ENCODE results near the gene WDFY1. TPM values are rescaled to one million over a fixed set of nuclear protein-coding genes. Genes with fewer than 3 reads are reported as not detected.

The WDFY1 gene
- total RNA-seq, 1 experiment from 2014 or later: 37.5 TPM

DNA sequence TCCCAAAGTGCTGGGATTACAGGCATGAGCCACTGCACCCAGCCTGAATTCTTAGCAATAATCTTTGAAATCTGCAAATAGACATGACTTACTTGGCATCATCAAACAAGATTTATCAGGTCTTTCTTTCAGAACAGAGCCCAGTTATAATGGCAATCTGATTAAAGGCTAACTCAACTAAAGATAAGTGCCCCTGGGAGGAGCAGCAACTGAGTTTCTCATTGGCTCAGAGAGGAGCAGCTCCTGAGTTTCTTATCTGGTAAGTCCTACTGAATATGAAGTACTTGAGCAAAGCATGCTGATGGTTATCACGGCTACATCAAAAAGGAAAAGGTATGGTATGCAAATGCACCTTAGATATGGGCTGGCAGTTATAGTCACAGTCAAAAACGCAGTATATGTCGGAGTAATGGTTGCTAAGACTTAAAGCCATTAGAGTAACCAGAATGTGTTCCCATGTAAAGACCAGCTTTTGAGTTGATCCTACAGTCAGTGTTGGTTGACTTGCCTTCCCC is 92.8 kb downstream of the WDFY1 start:
- Mint-ChIP-seq H3K9me3 (ENCODE audit: low read depth, unreplicated experiment) (peaks cover 15% of the 10 kb centered on the region), H3K36me3 (ENCODE audit: insufficient read depth, unreplicated experiment) (peaks cover 15% of the 10 kb centered on the region), H3K27me3 (ENCODE audit: unreplicated experiment) (no peaks in the 10 kb centered on the region), H3K4me1 (ENCODE audit: low read depth, unreplicated experiment) (peaks cover 53% of the 10 kb centered on the region), H3K4me3 (ENCODE audit: low read depth, unreplicated experiment) (no peak overlapping the region), H3K27ac (ENCODE audit: unreplicated experiment) (no peak overlapping the region)
- no peak for DNase-seq
- TF ChIP-seq, protein P1, sequence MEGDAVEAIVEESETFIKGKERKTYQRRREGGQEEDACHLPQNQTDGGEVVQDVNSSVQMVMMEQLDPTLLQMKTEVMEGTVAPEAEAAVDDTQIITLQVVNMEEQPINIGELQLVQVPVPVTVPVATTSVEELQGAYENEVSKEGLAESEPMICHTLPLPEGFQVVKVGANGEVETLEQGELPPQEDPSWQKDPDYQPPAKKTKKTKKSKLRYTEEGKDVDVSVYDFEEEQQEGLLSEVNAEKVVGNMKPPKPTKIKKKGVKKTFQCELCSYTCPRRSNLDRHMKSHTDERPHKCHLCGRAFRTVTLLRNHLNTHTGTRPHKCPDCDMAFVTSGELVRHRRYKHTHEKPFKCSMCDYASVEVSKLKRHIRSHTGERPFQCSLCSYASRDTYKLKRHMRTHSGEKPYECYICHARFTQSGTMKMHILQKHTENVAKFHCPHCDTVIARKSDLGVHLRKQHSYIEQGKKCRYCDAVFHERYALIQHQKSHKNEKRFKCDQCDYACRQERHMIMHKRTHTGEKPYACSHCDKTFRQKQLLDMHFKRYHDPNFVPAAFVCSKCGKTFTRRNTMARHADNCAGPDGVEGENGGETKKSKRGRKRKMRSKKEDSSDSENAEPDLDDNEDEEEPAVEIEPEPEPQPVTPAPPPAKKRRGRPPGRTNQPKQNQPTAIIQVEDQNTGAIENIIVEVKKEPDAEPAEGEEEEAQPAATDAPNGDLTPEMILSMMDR (IDR thresholded peaks at IDR 0.05; ENCODE audit: unreplicated experiment): no peak
- intact Hi-C loops (cut with micrococcal nuclease; ENCODE audit: unreplicated experiment): no loop called here
- no TSS peak for BruUV-seq (replicated peaks)
- CTCF ChIA-PET: interaction anchor here (1.1 kb wide), 1 partner anchor 39 kb away, joined by 3 read pairs; no protein-coding TSS in a partner anchor

DNA sequence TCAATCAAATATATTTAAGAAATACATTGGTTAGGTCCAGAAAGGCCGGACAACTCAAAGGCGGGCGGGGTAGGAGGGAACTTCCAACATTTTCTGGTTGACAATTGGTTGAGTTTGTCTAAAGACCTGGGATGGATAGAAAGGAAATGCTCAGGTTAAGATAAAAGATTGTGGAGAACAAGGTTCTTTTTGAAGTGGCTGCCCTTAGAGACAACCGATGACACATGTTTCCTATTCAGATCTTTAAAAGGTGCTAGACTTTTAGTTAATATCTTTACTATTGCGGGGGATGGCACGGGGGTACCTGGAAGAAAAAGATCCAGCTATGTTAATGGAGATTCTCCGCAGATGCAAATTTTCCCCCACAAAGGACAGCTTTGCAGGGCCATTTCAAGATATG is 97.7 kb downstream of the WDFY1 start:
- Mint-ChIP-seq H3K9me3 (ENCODE audit: low read depth, unreplicated experiment) (peaks cover 15% of the 10 kb centered on the region), H3K27me3 (ENCODE audit: unreplicated experiment) (no peaks in the 10 kb centered on the region), H3K27ac (ENCODE audit: unreplicated experiment) (peak overlapping the region; percentile 41), H3K4me3 (ENCODE audit: low read depth, unreplicated experiment) (no peak overlapping the region), H3K4me1 (ENCODE audit: low read depth, unreplicated experiment) (peaks cover 37% of the 10 kb centered on the region), H3K36me3 (ENCODE audit: insufficient read depth, unreplicated experiment) (peaks cover 16% of the 10 kb centered on the region)
- DNase-seq: no peak
- CTCF ChIA-PET: interaction anchor here (1.2 to 1.7 kb wide), 2 partner anchors 9 to 52 kb away, joined by 3 to 5 read pairs; partner anchors contain the start of gene AP1S3
- intact Hi-C loops (cut with micrococcal nuclease; ENCODE audit: unreplicated experiment): no loop called here
- TF ChIP-seq, protein P1 (IDR thresholded peaks at IDR 0.05; ENCODE audit: unreplicated experiment): no peak
- BruUV-seq (replicated peaks): no TSS peak

DNA sequence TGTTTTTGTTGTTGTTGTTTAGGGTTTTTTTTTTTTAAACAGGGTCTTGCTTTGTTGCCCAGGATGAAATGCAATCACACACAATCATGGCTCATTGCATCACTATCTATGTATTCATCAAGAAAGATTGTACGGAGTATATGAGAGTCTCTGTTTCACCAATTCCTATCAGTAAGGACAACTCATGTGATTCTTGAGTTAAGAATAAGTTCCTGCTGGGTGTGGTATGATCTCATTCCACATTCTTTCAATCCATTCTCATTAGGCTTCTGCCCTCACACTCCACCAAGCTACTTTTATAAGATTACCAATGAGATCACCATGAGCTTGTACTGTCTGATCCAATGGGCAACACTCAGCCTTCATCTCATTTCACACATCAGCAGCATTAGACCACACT is 98.6 kb downstream of the WDFY1 start:
- TF ChIP-seq, protein P1 (IDR thresholded peaks at IDR 0.05; ENCODE audit: unreplicated experiment): no peak
- Mint-ChIP-seq H3K4me3 (ENCODE audit: low read depth, unreplicated experiment) (no peak overlapping the region), H3K36me3 (ENCODE audit: insufficient read depth, unreplicated experiment) (peaks cover 16% of the 10 kb centered on the region), H3K27ac (ENCODE audit: unreplicated experiment) (peak overlapping the region; percentile 41), H3K27me3 (ENCODE audit: unreplicated experiment) (no peaks in the 10 kb centered on the region), H3K4me1 (ENCODE audit: low read depth, unreplicated experiment) (peaks cover 39% of the 10 kb centered on the region), H3K9me3 (ENCODE audit: low read depth, unreplicated experiment) (peaks cover 15% of the 10 kb centered on the region)
- DNase-seq: peak; percentile 22
- intact Hi-C loops (cut with micrococcal nuclease; ENCODE audit: unreplicated experiment): no loop called here
- no TSS peak for BruUV-seq (replicated peaks)
- CTCF ChIA-PET: interaction anchor here (1.0 to 1.7 kb wide), 4 partner anchors 8 to 51 kb away, joined by 3 to 7 read pairs (median 5); partner anchors contain the start of gene AP1S3

DNA sequence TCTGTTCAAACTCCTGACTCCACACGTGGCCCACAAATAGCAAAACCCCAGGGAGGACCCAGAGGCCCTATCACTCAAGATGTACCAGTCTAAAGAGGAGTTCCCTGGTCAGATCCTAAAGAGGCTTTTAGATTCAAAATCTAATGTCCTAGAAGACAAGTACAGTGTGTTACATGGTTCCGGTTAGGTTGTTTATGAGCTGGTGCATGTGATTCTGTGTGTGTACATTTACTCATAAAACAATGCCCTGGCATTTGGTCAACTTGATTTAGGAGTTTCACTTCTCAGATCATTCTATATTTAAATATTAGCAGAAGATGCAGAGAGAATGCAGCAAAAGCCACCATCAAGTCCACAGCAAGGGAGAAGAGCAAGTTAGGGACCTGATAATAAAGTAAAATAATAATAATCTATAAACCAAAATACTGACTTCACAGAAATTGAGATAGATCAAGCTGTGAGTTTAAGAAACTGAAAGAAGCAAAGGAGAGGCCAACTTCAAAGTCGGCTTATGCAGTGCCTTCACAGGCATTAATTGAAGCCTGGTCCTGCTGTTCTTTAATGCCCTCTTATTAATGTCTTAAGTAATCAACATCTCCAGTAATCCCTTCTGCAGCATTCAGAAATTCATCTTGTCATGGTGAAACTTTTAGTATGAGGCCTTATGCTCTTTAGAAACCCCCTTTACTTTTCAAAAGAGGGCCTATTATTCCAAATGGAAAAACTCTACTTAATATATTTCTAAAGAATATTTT is 103.5 kb downstream of the WDFY1 start:
- Mint-ChIP-seq H3K4me3 (ENCODE audit: low read depth, unreplicated experiment) (no peak overlapping the region), H3K4me1 (ENCODE audit: low read depth, unreplicated experiment) (peaks cover 36% of the 10 kb centered on the region), H3K9me3 (ENCODE audit: low read depth, unreplicated experiment) (no peaks in the 10 kb centered on the region), H3K36me3 (ENCODE audit: insufficient read depth, unreplicated experiment) (peaks cover 30% of the 10 kb centered on the region), H3K27me3 (ENCODE audit: unreplicated experiment) (no peaks in the 10 kb centered on the region), H3K27ac (ENCODE audit: unreplicated experiment) (peak overlapping the region; percentile 46)
- DNase-seq: no peak
- intact Hi-C loops (cut with micrococcal nuclease; ENCODE audit: unreplicated experiment): no loop called here
- no TSS peak for BruUV-seq (replicated peaks)
- TF ChIP-seq, protein P1 (IDR thresholded peaks at IDR 0.05; ENCODE audit: unreplicated experiment): no peak
- CTCF ChIA-PET: no interaction called here

Measured in Calu3 (cell line).